DOHH2 (cell line): Measurements from ENCODE around the gene ENDOV.

Experiments used
- H3F3A ChIP-seq: fragments of 200-600 bp; sonication (generic), shearing (Covaris generic); 2 replicates; pipeline ENCODE4 v1.6.0; 2016; ENCODE audit warnings: antibody characterized with exemption, mild to moderate bottlenecking; ENCODE audit not compliant: control insufficient read depth, insufficient read depth
- H3K27ac ChIP-seq: fragments of 200-600 bp; sonication (generic); 2 replicates; pipeline ENCODE4 v1.5.1; 2014; ENCODE audit warnings: low read depth, mild to moderate bottlenecking, low read length, moderate library complexity
- H3K27me3 ChIP-seq: fragments of 200-600 bp; sonication (generic); 2 replicates; pipeline ENCODE4 v1.6.1; 2014; ENCODE audit warnings: mild to moderate bottlenecking, low read length, mixed read lengths; ENCODE audit not compliant: control insufficient read depth
- H3K36me3 ChIP-seq: fragments of 200-600 bp; sonication (generic); 2 replicates; pipeline ENCODE4 v1.6.1; 2014; ENCODE audit warnings: mild to moderate bottlenecking, low read length, moderate library complexity, mixed read lengths; ENCODE audit not compliant: control insufficient read depth
- H3K4me1 ChIP-seq: fragments of 200-600 bp; sonication (generic); 2 replicates; pipeline ENCODE4 v1.6.1; 2014; ENCODE audit warnings: mild to moderate bottlenecking, low read length, mixed read lengths; ENCODE audit not compliant: control insufficient read depth
- H3K4me2 ChIP-seq: fragments of 200-600 bp; sonication (generic); 2 replicates; pipeline ENCODE4 v1.6.0; 2014; ENCODE audit warnings: mild to moderate bottlenecking, low read length, moderate library complexity
- H3K4me3 ChIP-seq: fragments of 200-600 bp; sonication (generic); 2 replicates; pipeline ENCODE4 v1.5.1; 2014; ENCODE audit warnings: mild to moderate bottlenecking, low read length, mixed read lengths
- H3K79me2 ChIP-seq: fragments of 200-600 bp; sonication (generic); 2 replicates; pipeline ENCODE4 v1.6.1; 2014; ENCODE audit warnings: mild to moderate bottlenecking, low read length, mixed read lengths; ENCODE audit not compliant: control insufficient read depth
- H3K9me2 ChIP-seq: fragments of 200-600 bp; sonication (generic); replicated peaks from 2 replicates; pipeline ENCODE4 v1.6.1; 2014; ENCODE audit warnings: mild to moderate bottlenecking, low read length, mixed read lengths; ENCODE audit not compliant: control insufficient read depth
- H3K9me3 ChIP-seq: fragments of 200-600 bp; sonication (generic); 2 replicates; pipeline ENCODE4 v1.6.1; 2014; ENCODE audit warnings: antibody characterized with exemption, low read length, mixed read lengths; ENCODE audit not compliant: control insufficient read depth, insufficient read depth
- H4K20me1 ChIP-seq: fragments of 200-600 bp; sonication (generic); 2 replicates; pipeline ENCODE4 v1.6.0; 2014; ENCODE audit warnings: low read depth, mild to moderate bottlenecking, antibody characterized with exemption, low read length, moderate library complexity; ENCODE audit not compliant: control insufficient read depth, insufficient read depth
- EZH2phosphoT487 ChIP-seq: fragments of 200-600 bp; sonication (generic); IDR thresholded peaks from 2 replicates; pipeline ENCODE4 v1.6.1; 2017; ENCODE audit warnings: borderline replicate concordance, mild to moderate bottlenecking, antibody characterized with exemption, low read length, moderate library complexity, mixed read lengths
- TF ChIP-seq, protein P1 (sequence below): fragments of 200-600 bp; sonication (generic); IDR thresholded peaks from one replicate; pipeline ENCODE4 v1.5.1; 2014; ENCODE audit warnings: antibody characterized with exemption, mild to moderate bottlenecking, low read depth, low read length; ENCODE audit not compliant: poor library complexity, severe bottlenecking

The ENDOV gene

DNA sequence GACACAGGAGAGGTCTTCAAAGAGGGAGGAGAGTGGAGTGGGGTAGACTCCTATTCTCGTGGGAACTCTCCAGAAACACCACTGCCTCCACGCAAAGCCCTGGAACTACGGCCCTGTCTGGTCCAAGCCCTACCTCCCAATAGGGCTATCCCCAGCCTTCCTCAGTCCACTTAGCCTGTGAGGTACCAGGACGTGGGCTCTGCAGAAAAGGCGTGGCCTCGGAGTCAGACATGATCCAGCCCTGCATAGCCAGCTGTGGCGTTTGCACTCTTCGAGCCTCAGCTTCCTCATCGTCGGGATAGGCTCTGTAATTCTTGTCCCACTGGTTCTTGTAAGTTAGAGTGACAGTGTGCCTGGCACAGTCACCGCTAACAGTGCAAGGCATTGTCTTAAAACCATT is 13.8 kb downstream of the ENDOV start:
- no peaks in the 10 kb centered on the region for H3F3A ChIP-seq
- H3K9me3 ChIP-seq, result no peaks in the 10 kb centered on the region
- H3K27ac ChIP-seq, result no peak overlapping the region
- no peak for TF ChIP-seq EZH2phosphoT487
- TF ChIP-seq, protein P1, sequence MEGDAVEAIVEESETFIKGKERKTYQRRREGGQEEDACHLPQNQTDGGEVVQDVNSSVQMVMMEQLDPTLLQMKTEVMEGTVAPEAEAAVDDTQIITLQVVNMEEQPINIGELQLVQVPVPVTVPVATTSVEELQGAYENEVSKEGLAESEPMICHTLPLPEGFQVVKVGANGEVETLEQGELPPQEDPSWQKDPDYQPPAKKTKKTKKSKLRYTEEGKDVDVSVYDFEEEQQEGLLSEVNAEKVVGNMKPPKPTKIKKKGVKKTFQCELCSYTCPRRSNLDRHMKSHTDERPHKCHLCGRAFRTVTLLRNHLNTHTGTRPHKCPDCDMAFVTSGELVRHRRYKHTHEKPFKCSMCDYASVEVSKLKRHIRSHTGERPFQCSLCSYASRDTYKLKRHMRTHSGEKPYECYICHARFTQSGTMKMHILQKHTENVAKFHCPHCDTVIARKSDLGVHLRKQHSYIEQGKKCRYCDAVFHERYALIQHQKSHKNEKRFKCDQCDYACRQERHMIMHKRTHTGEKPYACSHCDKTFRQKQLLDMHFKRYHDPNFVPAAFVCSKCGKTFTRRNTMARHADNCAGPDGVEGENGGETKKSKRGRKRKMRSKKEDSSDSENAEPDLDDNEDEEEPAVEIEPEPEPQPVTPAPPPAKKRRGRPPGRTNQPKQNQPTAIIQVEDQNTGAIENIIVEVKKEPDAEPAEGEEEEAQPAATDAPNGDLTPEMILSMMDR, result no peak
- H4K20me1 ChIP-seq, result no peaks in the 10 kb centered on the region
- H3K4me2 ChIP-seq, result no peak overlapping the region
- no peaks in the 10 kb centered on the region for H3K9me2 ChIP-seq
- peaks cover 11% of the 10 kb centered on the region; the same call in 1 of the 2 replicates for H3K4me1 ChIP-seq
- H3K27me3 ChIP-seq, result peaks cover 17% of the 10 kb centered on the region
- H3K79me2 ChIP-seq, result no peaks in the 10 kb centered on the region
- no peaks in the 10 kb centered on the region for H3K36me3 ChIP-seq
- H3K4me3 ChIP-seq, result no peak overlapping the region

DNA sequence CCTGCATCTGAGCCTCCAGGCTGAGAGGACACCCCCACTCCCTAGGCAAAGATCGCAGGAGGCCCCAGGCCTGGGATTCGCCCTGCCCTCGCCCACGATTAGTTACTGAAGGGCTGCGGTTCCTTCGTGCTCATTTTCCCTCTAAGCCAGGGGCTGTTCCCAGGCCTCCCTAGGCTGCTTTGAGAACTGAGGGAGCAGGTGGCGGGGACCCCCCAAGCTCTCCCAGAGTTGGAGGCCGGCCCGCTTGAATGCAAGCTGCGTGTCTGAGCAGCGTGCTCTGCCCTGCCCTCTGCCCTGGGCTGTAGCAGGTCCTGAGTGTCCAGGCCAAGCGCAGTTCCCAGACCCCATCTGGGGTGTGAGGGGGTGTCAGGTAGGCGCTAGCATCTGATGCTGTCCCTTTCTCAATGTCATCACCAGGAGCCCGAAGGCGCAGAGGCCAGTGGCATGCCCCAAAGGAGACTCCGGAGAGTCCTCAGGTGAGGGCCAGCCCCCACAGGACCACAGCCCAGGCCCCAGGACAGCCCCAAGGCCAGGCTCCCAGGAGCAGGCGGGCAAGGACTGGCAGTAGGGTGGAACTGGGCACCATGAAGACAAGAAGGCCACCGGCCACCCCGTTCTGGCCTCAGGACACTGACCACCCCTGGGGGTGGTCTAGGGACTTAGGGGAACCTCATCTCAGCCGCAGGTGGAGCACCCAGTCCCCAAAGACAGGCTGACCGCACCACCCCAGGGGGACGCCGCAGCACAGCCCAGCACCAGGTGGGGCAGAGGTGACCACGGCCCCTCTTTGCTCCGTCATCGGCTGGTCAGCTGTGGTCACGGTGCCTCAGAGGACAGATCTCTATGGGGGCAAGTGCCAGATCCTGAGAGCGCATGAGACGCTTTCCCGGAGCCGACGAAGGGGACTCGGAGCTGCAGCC is 14.6 kb downstream of the ENDOV start:
- TF ChIP-seq, protein P1, result no peak
- no peak for TF ChIP-seq EZH2phosphoT487
- Histone ChIP-seq H3K79me2 (no peaks in the 10 kb centered on the region), H3K27me3 (peaks cover 12% of the 10 kb centered on the region), H3K4me3 (no peak overlapping the region), H3F3A (no peaks in the 10 kb centered on the region), H4K20me1 (no peaks in the 10 kb centered on the region), H3K36me3 (no peaks in the 10 kb centered on the region), H3K9me3 (no peaks in the 10 kb centered on the region), H3K9me2 (no peaks in the 10 kb centered on the region), H3K4me2 (no peak overlapping the region), H3K4me1 (peaks cover 6% of the 10 kb centered on the region; the same call in 1 of the 2 replicates), H3K27ac (no peak overlapping the region)

DNA sequence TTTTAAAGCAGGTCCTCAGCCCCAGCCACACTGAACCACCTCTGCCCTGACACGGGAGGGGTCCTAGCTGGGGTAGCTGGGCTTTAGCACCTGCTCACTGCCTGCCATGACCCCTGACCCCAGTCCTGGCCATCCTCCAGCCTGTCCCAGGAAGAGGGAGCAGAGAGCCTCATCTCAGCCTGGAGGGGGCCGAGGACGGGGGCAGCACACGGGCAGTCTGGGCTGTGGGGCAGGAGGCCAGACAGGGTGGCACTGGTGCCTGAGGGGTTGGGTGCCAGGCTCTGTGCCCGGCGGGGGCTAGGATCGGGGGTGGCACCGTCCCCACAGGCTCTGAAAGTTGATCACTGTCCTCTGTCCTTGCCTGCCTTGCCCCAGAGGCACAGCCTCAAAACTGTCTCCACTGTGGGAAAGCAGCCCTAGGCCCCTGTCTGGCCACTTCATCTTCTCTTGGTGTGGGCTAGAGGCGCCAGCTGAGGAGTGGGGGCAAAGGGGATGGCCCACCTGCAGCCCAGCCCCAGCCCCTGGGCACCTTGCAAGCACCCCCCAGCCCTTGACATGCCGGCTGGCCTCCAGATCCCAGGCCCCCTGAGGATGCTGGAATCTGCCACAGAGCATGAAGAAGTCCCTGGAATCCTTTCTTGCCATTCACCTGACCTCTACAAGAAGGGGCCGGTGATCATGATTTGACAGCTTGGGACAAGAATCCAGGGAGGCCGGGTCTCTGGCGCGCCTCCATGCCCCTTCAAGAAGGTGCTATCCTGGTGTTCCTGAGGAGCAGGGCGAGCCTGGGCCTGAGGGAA is 15.7 kb downstream of the ENDOV start:
- Histone ChIP-seq H3K36me3 (no peaks in the 10 kb centered on the region), H3K4me1 (0 out of 2 replicates have a peak, but pooled peaks cover under 1% of the 10 kb centered on the region), H3K27ac (no peak overlapping the region), H3K27me3 (peaks cover 5% of the 10 kb centered on the region), H3K9me3 (no peaks in the 10 kb centered on the region), H3K79me2 (no peaks in the 10 kb centered on the region), H4K20me1 (no peaks in the 10 kb centered on the region), H3K9me2 (no peaks in the 10 kb centered on the region), H3K4me3 (no peak overlapping the region), H3F3A (no peaks in the 10 kb centered on the region), H3K4me2 (no peak overlapping the region)
- TF ChIP-seq, protein P1, result no peak
- no peak for TF ChIP-seq EZH2phosphoT487
